WI38 (cell line): ENCODE results near the gene COL2A1.

Source experiments
- H3K4me3 ChIP-seq: 2 replicates; pipeline ENCODE4 v1.5.1; 2011; ENCODE audit warnings: low read depth, mild to moderate bottlenecking, control low read depth, low read length
- TF ChIP-seq, protein P1 (sequence below): IDR thresholded peaks from 2 replicates; pipeline ENCODE4 v1.5.1; 2012; ENCODE audit warnings: low read depth, mild to moderate bottlenecking, control low read depth, low read length

COL2A1 gene

DNA sequence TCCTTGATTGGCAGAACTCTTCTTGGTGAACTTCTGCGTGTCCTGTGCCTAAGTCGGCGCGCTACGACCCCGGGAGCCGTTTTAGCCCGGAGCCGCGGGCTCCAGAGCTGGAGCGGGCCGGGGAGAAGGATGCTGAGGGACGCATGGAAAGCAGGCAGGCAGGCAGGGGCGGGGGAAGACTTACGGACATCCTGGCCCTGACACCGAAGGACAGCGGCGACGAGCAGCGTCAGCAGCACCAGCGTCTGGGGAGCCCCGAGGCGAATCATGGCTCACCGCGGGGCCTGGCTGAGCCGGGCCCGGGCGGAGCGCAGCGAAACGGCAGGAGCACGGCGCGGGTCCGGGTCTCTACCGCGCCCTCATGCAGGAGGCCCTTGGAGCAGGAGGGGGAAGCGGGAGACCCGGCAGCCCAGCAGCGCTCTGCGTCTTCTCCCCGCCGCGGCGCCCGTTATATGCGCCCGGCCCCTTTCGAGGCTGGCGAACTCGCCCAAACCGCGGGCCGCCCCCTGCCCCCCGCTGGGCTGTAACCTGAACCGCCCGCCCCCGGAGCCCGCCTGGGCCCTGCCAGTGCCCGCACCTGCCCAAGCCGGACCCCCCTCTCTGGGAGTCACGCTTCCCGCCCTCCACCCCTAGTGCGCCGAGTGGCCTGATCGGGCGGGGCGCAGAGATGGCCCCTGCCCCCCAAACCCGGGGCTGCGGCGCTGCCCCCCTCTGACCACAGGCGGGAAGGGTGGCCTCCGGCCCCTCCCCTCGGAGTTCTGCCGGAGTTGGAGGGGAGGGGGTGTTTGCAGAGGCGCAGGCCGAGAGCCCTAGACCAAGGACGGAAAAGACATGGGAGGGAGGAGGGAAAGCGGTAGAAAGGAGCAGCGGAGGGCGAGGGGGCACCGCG, at the start of gene COL2A1:
Gene COL2A1, minus strand, starts transcription at position 424 of the 889 bp plus-strand sequence. Its CDS starts 155 bp downstream, at position 269.
- TF ChIP-seq, protein P1, sequence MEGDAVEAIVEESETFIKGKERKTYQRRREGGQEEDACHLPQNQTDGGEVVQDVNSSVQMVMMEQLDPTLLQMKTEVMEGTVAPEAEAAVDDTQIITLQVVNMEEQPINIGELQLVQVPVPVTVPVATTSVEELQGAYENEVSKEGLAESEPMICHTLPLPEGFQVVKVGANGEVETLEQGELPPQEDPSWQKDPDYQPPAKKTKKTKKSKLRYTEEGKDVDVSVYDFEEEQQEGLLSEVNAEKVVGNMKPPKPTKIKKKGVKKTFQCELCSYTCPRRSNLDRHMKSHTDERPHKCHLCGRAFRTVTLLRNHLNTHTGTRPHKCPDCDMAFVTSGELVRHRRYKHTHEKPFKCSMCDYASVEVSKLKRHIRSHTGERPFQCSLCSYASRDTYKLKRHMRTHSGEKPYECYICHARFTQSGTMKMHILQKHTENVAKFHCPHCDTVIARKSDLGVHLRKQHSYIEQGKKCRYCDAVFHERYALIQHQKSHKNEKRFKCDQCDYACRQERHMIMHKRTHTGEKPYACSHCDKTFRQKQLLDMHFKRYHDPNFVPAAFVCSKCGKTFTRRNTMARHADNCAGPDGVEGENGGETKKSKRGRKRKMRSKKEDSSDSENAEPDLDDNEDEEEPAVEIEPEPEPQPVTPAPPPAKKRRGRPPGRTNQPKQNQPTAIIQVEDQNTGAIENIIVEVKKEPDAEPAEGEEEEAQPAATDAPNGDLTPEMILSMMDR, result no peak
- H3K4me3 ChIP-seq, result peak within 1 kb of the TSS; percentile 23; the same call in 1 of the 2 replicates

DNA sequence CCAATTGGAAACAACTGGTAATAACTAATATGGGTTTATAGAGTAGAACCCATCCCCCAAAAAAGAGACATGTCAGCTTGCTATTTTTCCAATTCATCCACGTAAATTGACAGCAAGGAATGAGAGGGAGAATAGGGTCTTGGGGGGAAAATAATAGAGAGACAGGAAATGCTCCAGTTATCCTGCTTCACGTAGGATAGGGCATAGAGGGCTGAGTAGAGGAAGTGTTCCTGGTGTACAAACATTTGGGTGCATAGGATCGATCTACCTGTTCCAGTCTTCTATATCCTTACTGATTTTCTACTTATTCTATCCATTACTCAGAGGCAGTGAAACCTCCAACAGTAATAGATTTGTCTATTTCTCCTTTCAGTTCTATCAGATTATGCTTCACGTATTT, 49.6 kb upstream of the COL2A1 start:
- TF ChIP-seq, protein P1, result no peak
- no peak overlapping the region for H3K4me3 ChIP-seq

DNA sequence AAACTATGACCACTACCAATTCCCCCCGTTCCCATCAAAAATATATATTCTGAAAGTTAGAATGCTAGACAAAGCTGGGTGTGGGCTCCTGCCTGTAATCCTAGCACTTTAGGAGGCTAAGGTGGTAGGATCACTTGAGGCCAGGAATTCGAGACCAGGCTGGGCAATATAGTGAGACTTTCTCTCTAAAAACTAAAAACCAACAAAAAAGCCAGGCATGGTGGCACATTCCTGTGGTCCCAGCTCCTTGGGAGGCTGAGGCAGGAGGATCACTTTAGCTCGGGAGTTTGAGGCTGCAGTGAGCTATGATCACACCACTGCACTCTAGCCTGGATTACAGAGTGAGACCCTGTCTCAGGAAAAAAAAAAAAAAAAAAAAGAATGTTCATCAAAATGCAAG, 48.8 kb upstream of the COL2A1 start:
- TF ChIP-seq, protein P1, result no peak
- H3K4me3 ChIP-seq, result no peak overlapping the region

DNA sequence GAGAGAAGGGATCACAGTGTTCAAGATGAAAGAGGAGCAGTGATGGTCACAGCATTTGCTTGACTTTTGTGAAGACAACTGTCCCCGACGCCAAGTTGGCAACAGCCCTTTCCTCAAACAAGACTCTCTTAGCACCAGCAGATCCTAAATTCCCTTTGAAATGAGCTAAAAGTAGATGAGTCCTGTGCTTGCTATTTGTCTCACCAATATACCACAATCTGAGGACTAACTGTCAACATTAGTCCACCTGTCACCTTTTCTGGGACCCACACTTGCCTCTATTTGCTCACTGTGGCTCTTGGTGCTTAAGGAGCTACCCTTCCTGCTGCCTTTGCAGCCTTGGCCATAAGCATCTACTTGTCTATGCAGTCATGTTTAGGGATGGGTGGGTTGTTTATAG, 47.4 kb upstream of the COL2A1 start:
- TF ChIP-seq, protein P1, result no peak
- no peak overlapping the region for H3K4me3 ChIP-seq

DNA sequence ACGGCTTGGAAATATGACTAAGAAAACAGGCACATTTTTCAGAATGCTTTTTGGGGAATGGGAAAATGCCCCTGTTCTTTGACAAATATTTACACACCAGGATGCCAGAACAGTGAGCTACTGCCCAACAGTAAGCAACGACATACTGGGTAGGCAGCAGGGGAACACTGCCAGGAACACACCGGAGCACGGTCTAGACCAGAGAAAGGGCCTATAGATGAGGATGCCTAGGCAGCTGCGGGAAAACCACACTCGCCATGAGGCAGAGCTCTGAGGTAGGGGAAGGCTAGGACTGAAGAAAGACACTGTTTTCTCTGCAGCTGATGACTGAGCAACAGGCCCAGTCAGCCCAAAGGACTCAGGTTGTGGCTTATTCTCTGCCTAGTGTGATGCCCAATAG, 45.9 kb upstream of the COL2A1 start:
- no peak overlapping the region for H3K4me3 ChIP-seq
- TF ChIP-seq, protein P1, result no peak

DNA sequence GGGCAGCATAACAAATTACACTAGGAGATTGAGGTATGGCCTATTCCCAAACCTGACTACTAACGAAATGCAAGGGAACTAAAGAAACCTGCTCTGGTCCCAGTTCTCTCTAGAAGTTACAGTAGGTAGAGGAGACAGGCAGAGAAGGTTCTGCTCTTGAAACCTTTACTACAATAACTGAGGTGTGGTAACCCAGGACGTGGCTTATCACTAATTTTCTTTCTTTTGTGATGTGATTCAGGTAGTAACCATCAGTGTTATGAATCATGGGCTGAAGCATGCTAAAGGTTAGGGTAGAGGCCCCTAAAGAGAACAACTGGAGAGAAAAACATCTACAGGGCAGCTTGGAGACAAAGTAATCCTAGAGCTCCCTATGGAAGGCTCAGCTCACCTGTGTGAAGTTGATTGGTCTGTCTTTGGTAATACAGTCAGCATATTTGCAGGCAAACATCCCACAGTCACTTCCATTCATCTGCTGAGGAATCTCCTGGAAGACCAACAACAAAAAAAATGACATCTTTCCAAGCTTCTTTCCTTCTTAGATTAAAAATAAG, 41.8 kb upstream of the COL2A1 start:
- H3K4me3 ChIP-seq, result no peak overlapping the region
- TF ChIP-seq, protein P1, result no peak

DNA sequence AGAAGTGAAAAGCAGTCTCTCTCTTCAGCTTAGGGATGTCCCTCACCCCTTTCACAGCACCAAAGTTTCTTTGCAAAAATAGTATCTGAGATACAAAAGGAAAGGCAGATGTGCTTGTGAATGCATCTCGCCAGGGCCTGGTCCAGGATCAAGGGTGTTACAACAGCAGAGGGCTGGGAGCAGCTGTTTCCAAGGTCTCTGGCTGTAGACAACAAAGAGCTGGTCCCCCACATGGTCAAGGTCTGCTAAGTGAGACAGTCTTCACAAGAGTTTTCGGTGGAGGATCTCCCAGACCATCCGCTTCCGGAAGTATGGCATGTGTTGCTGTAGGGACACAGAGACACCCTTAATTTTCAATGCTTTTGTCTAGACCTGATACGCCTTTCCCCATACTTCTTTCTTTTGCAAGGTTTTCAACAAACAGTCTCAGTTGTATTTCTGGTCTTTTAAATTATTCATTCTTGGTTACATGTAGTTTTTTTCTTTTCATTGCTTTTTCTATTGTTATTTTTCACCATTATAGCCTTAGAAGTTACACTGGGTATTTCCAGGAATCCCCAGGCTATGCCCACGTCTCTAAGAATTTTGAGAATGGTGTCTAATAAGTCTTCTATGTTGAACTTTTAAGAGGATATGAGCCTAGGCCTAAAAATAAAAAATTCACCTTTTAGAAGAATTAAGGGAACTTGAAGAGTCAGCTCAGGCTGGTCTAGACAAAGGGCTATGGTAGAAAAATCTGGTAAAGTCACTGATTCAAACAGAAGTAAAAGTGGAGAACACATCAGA, 41.0 kb upstream of the COL2A1 start:
- TF ChIP-seq, protein P1, result no peak
- H3K4me3 ChIP-seq, result no peak overlapping the region
